ENCODE measurements around the gene CEP170B. TPM values are rescaled to one million over a fixed set of nuclear protein-coding genes. Genes with fewer than 3 reads are reported as not detected.

Gene CEP170B
- total and polyA plus RNA-seq, 9 of the 15 experiments (the other 6 are each of a cell fraction or from before 2014, with no cell fraction given) = 0.01 to 10.2 (median 2.2) TPM

DNA sequence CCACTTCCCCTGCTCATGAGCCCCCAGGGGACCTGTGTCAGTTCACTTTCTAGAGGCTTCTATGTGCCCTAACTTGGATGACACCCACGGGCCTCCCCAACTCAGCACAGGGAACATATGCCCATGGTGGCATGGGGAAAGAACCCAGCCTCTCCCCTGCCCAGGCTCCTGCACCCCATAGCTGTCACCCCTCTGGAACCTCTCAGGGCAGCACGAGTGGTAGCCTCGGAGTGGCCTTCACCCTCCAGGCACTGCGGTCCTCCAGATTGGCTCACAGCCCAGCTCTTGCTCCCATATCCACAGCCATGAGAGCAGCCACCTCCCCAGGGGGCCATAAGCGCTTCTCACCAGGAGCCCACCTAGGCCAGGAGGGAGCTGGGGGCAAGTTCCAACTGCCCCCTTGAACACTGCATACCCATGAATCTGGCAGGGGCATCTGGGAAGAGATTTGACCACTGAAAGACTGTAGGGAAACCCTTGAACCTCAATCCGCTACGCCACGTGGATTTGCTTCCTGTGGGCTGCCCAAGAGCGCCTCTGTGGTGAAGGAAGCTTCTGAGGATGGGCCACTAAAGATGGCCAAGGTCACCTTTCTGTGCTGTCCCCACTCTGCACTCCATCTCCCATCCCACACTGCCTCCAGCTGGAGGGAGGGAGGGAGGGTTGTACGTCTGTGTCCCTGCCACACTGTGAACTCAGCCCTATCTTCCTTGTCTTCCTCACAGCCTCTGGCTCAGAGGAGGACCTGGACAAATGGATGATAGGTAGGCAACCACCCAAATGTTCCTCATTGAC, 71.5 kb downstream of the CEP170B start:
- POLR2A ChIA-PET = interaction anchor here (0.6 kb wide), 1 partner anchor 35 kb away, joined by 3 read pairs; no protein-coding TSS in a partner anchor
- 5% methylated on average over 8 of the region's 10 CpGs for WGBS (ENCODE audit: insufficient coverage, low coverage, missing lambda C conversion rate)
- H3K4me3 ChIP-seq = no peak overlapping the region
- CTCF ChIA-PET (ENCODE audit: low intra/inter-chr PET ratio) = no interaction called here
- no peak overlapping the region for H3K27ac ChIP-seq (ENCODE audit: extremely low read depth, low read depth, low read length)
- peaks cover 5 to 46% of the 10 kb centered on the region in 2 experiments; a peak in 4 of 5 replicates for H3K27me3 ChIP-seq (ENCODE audit: control insufficient read depth in 2 of 2, insufficient read depth in 2 of 2, low read length in 2 of 2)
- TF ChIP-seq, protein P1, sequence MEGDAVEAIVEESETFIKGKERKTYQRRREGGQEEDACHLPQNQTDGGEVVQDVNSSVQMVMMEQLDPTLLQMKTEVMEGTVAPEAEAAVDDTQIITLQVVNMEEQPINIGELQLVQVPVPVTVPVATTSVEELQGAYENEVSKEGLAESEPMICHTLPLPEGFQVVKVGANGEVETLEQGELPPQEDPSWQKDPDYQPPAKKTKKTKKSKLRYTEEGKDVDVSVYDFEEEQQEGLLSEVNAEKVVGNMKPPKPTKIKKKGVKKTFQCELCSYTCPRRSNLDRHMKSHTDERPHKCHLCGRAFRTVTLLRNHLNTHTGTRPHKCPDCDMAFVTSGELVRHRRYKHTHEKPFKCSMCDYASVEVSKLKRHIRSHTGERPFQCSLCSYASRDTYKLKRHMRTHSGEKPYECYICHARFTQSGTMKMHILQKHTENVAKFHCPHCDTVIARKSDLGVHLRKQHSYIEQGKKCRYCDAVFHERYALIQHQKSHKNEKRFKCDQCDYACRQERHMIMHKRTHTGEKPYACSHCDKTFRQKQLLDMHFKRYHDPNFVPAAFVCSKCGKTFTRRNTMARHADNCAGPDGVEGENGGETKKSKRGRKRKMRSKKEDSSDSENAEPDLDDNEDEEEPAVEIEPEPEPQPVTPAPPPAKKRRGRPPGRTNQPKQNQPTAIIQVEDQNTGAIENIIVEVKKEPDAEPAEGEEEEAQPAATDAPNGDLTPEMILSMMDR (IDR thresholded peaks at IDR 0.05 in 2 of 3, conservative IDR thresholded peaks at IDR 0.05 in 1 of 3; ENCODE audit: insufficient read depth in 2 of 3, low read depth in 1 of 3, low read length in 3 of 3) = 0 out of 6 replicates have a peak, but pooled peaks of 1 of the 3 experiments have one; percentile 7
- TF ChIP-seq ESRRA (IDR thresholded peaks at IDR 0.05; ENCODE audit: borderline replicate concordance, low read depth) (peak; percentile 91), RFX7 (CRISPR knock-in tag; IDR thresholded peaks at IDR 0.05) (no peak), CTBP1 (IDR thresholded peaks at IDR 0.05; ENCODE audit: borderline replicate concordance) (0 out of 2 replicates have a peak, but pooled peaks have one; percentile 20)
- H3K36me3 ChIP-seq (ENCODE audit: control insufficient read depth, insufficient read depth, low read length) = no peaks in the 10 kb centered on the region
- H4K20me1 ChIP-seq (replicated peaks; ENCODE audit: control insufficient read depth, insufficient read depth, low read length) = no peaks in the 10 kb centered on the region; the same call in 1 of the 2 replicates
- no peak for FAIRE-seq
- no peak overlapping the region for H2AFZ ChIP-seq (ENCODE audit: low read depth, low read length)
- no peak overlapping the region for H3K4me2 ChIP-seq (ENCODE audit: insufficient read depth, low read length)
- no peaks in the 10 kb centered on the region for H3K79me2 ChIP-seq (ENCODE audit: control insufficient read depth, insufficient read depth, low read length)
- peaks cover 0 to 18% of the 10 kb centered on the region in 2 experiments; a peak in 2 of 5 replicates for H3K4me1 ChIP-seq (replicated peaks in 1 of 2; ENCODE audit: control insufficient read depth in 2 of 2, insufficient read depth in 2 of 2, low read length in 2 of 2)
- 0 out of 3 replicates have a peak, but pooled peaks have one; percentile 13 for ATAC-seq
- no TSS peak for BruUV-seq (replicated peaks)
- DNase-seq (ENCODE audit: extremely low read depth in 1 of 4, low spot score in 3 of 4) = no peak
- no peaks in the 10 kb centered on the region for H3K9me3 ChIP-seq (replicated peaks; ENCODE audit: control insufficient read depth, insufficient read depth, low read depth, low read length)
- H3K9ac ChIP-seq (ENCODE audit: insufficient read depth in 1 of 2, low read depth in 2 of 2, low read length in 2 of 2) = no peak overlapping the region
- in situ Hi-C loops (cut with MboI) (no loop called here), intact Hi-C loops (cut with micrococcal nuclease) (no loop called here)
- no peaks in the 10 kb centered on the region for H3K9me1 ChIP-seq (ENCODE audit: control insufficient read depth, insufficient read depth, low read length)

Measured in K562 (cell line).